Cardiac muscle cell (in vitro differentiated cells and primary cell): ENCODE measurements around the gene PAFAH1B1. TPM values are rescaled to one million over a fixed set of nuclear protein-coding genes. Genes with fewer than 3 reads are reported as not detected.
A peak's percentile ranks its signal among the peaks of the same experiment; 100 is the strongest.
"Not testable (repeated sequence)": the region's sequence is repeated elsewhere in the genome, so short reads cannot be mapped to it uniquely, and the experiment has no call there.

Experiments
- DNase-seq, 2 donors: peaks; one replicate each; pipeline versions ENCODE4 v3.0.0 to v3.0.0-alpha.2; 2010 to 2017; ENCODE audit warnings: low read depth in 1 of 2, low spot score in 1 of 2
- H3K27ac ChIP-seq: fragments of 200-600 bp; sonication (generic); 2 replicates; pipeline ENCODE4 v1.5.1; 2016
- H3K27me3 ChIP-seq: fragments of 200-600 bp; sonication (generic); 2 replicates; pipeline ENCODE4 v1.6.0; 2016; ENCODE audit warnings: control low read depth
- H3K36me3 ChIP-seq: fragments of 200-600 bp; sonication (generic); 2 replicates; pipeline ENCODE4 v1.5.1; 2016; ENCODE audit warnings: control low read depth
- H3K4me1 ChIP-seq: fragments of 200-600 bp; sonication (generic); 2 replicates; pipeline ENCODE4 v1.8.1; 2017; ENCODE audit warnings: low read depth, mild to moderate bottlenecking, mixed run types
- H3K4me3 ChIP-seq: fragments of 200-600 bp; sonication (generic); 2 replicates; pipeline ENCODE4 v1.5.1; 2016; ENCODE audit warnings: mild to moderate bottlenecking
- H3K9me3 ChIP-seq: fragments of 200-600 bp; sonication (generic); 2 replicates; pipeline ENCODE4 v1.5.1; 2017; ENCODE audit warnings: low read depth, mild to moderate bottlenecking, control low read depth
- CTCF ChIP-seq: IDR thresholded peaks from 2 replicates; pipeline ENCODE4 v1.5.1; 2012; ENCODE audit warnings: low read depth, mild to moderate bottlenecking, low read length
- polyA plus RNA-seq: library from polyadenylated mRNA; unstranded; fragments of >200 nt; fragmentation: Nextera tagmentation; extraction: Ambion mirVana; gene quantifications from 2 replicates; pipeline ENCODE4 v1.2.1, GENCODE V29; 2016
- total RNA-seq: library from RNA; depleted of rRNA; stranded (reverse); fragments of >200 nt; gene quantifications from 2 replicates; pipeline ENCODE4 v1.2.3, GENCODE V29; 2016

PAFAH1B1 gene
- total RNA-seq (46.5 and 79.3 TPM in 2 replicates), polyA plus RNA-seq (49.3 and 106 TPM in 2 replicates)

GRCh38 chr17:2592971-2593820 is at the start of gene PAFAH1B1:
PAFAH1B1 (plus strand) TSS chr17:2593654; CDS start chr17:2638289, 44,635 bp downstream.
- peak; percentile 95 for DNase-seq
- H3K9me3 ChIP-seq: no peaks in the 10 kb centered on the region
- TF ChIP-seq CTCF: no peak
- peaks cover 13% of the 10 kb centered on the region for H3K4me1 ChIP-seq
- H3K27me3 ChIP-seq: no peaks in the 10 kb centered on the region
- no peaks in the 10 kb centered on the region for H3K36me3 ChIP-seq
- H3K4me3 ChIP-seq: peak within 1 kb of the TSS; percentile 91
- peak within 1 kb of the TSS; percentile 98 for H3K27ac ChIP-seq

GRCh38 chr17:2545393-2545792 is 48.1 kb upstream of the PAFAH1B1 start:
- Histone ChIP-seq H3K36me3 (no peaks in the 10 kb centered on the region), H3K27ac (peak overlapping the region; percentile 95), H3K9me3 (no peaks in the 10 kb centered on the region), H3K27me3 (no peaks in the 10 kb centered on the region), H3K4me1 (peaks cover 10% of the 10 kb centered on the region), H3K4me3 (no peak overlapping the region)
- no peak for TF ChIP-seq CTCF
- DNase-seq: peak in 1 of 2 donors; percentile 93

GRCh38 chr17:2547176-2547575 is 46.3 kb upstream of the PAFAH1B1 start:
- no peak for TF ChIP-seq CTCF
- Histone ChIP-seq H3K36me3 (no peaks in the 10 kb centered on the region), H3K27me3 (no peaks in the 10 kb centered on the region), H3K27ac (no peak overlapping the region), H3K9me3 (no peaks in the 10 kb centered on the region), H3K4me1 (peaks cover 15% of the 10 kb centered on the region), H3K4me3 (no peak overlapping the region)
- DNase-seq: peak in 1 of 2 donors; percentile 73

- not testable (repeated sequence) for H3K27me3 ChIP-seq, H3K36me3 ChIP-seq, DNase-seq, H3K27ac ChIP-seq, H3K4me3 ChIP-seq, H3K9me3 ChIP-seq
- peaks cover 15% of the 10 kb centered on the region for H3K4me1 ChIP-seq
These were observed 45.4 kb upstream of the PAFAH1B1 start for GRCh38 chr17:2548026-2548425.

- no peaks in the 10 kb centered on the region for H3K36me3 ChIP-seq
- H3K27me3 ChIP-seq: no peaks in the 10 kb centered on the region
- H3K4me1 ChIP-seq: peaks cover 15% of the 10 kb centered on the region
- no peak overlapping the region for H3K27ac ChIP-seq
- H3K4me3 ChIP-seq: no peak overlapping the region
- TF ChIP-seq CTCF: no peak
- DNase-seq: no peak
- no peaks in the 10 kb centered on the region for H3K9me3 ChIP-seq
These were observed 43.9 kb upstream of the PAFAH1B1 start for GRCh38 chr17:2549392-2550211.
